HG03520 (cell line): ENCODE results near the gene DNAJC8.

Experiments used
- ATAC-seq: cut with Tn5 transposase; IDR thresholded peaks from one replicate; pipeline ENCODE4 v1.9.1; 2021; ENCODE audit warnings: mild to moderate bottlenecking, moderate library complexity; ENCODE audit not compliant: unreplicated experiment

Gene DNAJC8

GRCh38 chr1:28208818-28209441, 23.9 kb downstream of the DNAJC8 start:
- ATAC-seq: no peak

GRCh38 chr1:28205243-28205642, 27.6 kb downstream of the DNAJC8 start:
- ATAC-seq: no peak

GRCh38 chr1:28200234-28200873, 32.5 kb downstream of the DNAJC8 start:
- peak; percentile 16 for ATAC-seq

- ATAC-seq: peak; percentile 86
These were observed 33.2 kb downstream of the DNAJC8 start for GRCh38 chr1:28199328-28200233.

GRCh38 chr1:28197682-28198415, 35.0 kb downstream of the DNAJC8 start:
- ATAC-seq: no peak

GRCh38 chr1:28196330-28196729, 36.5 kb downstream of the DNAJC8 start:
- ATAC-seq: no peak

- ATAC-seq: no peak
These were observed 37.0 kb downstream of the DNAJC8 start for GRCh38 chr1:28195780-28196179.

- no peak for ATAC-seq
These were observed 38.3 kb downstream of the DNAJC8 start for GRCh38 chr1:28194326-28195035.

GRCh38 chr1:28193701-28194161, 39.1 kb downstream of the DNAJC8 start:
- ATAC-seq: no peak

- no peak for ATAC-seq
These were observed 41.7 kb downstream of the DNAJC8 start for GRCh38 chr1:28190996-28191645.

GRCh38 chr1:28190337-28190979, 42.4 kb downstream of the DNAJC8 start:
- no peak for ATAC-seq

GRCh38 chr1:28185071-28185470, 47.8 kb downstream of the DNAJC8 start:
- ATAC-seq: no peak

- ATAC-seq: no peak
These were observed 52.2 kb downstream of the DNAJC8 start for GRCh38 chr1:28180306-28181305.

GRCh38 chr1:28178690-28179485, 53.9 kb downstream of the DNAJC8 start:
- no peak for ATAC-seq

GRCh38 chr1:28176492-28177470, 56.0 kb downstream of the DNAJC8 start, which contains the start of gene PTAFR:
PTAFR (minus strand) TSS chr1:28176690; CDS start chr1:28151021, 25,669 bp downstream.
- ATAC-seq: no peak

GRCh38 chr1:28175955-28176485, 56.8 kb downstream of the DNAJC8 start:
- ATAC-seq: no peak
